Stimulated activated CD4-positive, alpha-beta T cell treated with anti-CD3 and anti-CD28 coated beads, Interleukin-15, amount 100 ng/mL, for 48 hours (primary cell): Measurements from ENCODE around the gene C16orf82.

Source experiments
- DNase-seq, 2 donors: peaks; one replicate each; pipeline ENCODE4 v3.0.0-alpha.2; 2020; ENCODE audit warnings: low read depth in 2 of 2

C16orf82 gene

GRCh38 chr16:27088216-27088615 is 21.5 kb downstream of the C16orf82 start:
- DNase-seq, result no peak

- DNase-seq, result no peak
Observed at GRCh38 chr16:27096375-27096774, 29.6 kb downstream of the C16orf82 start.

GRCh38 chr16:27097800-27098230 is 31.1 kb downstream of the C16orf82 start:
- no peak for DNase-seq

- DNase-seq, result no peak
Observed at GRCh38 chr16:27098366-27099049, 31.8 kb downstream of the C16orf82 start.

- no peak for DNase-seq
Observed at GRCh38 chr16:27102701-27103575, 36.2 kb downstream of the C16orf82 start.

- DNase-seq, result no peak
Observed at GRCh38 chr16:27103954-27104353, 37.2 kb downstream of the C16orf82 start.

- DNase-seq, result no peak
Observed at GRCh38 chr16:27106305-27106704, 39.6 kb downstream of the C16orf82 start.

GRCh38 chr16:27107185-27107592 is 40.5 kb downstream of the C16orf82 start:
- DNase-seq, result no peak

- DNase-seq, result no peak
Observed at GRCh38 chr16:27108051-27108770, 41.5 kb downstream of the C16orf82 start.

GRCh38 chr16:27108826-27109665 is 42.3 kb downstream of the C16orf82 start:
- DNase-seq, result no peak

GRCh38 chr16:27109666-27110523 is 43.2 kb downstream of the C16orf82 start:
- peak; percentile 50 to 74 for DNase-seq

GRCh38 chr16:27110524-27110896 is 43.8 kb downstream of the C16orf82 start:
- no peak for DNase-seq

- no peak for DNase-seq
Observed at GRCh38 chr16:27111486-27111885, 44.8 kb downstream of the C16orf82 start.

GRCh38 chr16:27112093-27112811 is 45.5 kb downstream of the C16orf82 start:
- DNase-seq, result no peak

GRCh38 chr16:27113341-27113841 is 46.7 kb downstream of the C16orf82 start:
- no peak for DNase-seq

GRCh38 chr16:27114006-27114405 is 47.3 kb downstream of the C16orf82 start:
- no peak for DNase-seq

GRCh38 chr16:27118526-27118925 is 51.8 kb downstream of the C16orf82 start:
- DNase-seq, result no peak
